Stimulated activated CD8-positive, alpha-beta memory T cell treated with anti-CD3 and anti-CD28 coated beads, Interleukin-12 subunit alpha, Interleukin-12 subunit beta, amount 100 ng/mL, for 4 hours (primary cell): Measurements from ENCODE around the gene LRRC8E.

Experiments used
- DNase-seq: peaks from one replicate; pipeline ENCODE4 v3.0.0-alpha.2; 2020; ENCODE audit warnings: low read depth

The LRRC8E gene

DNA sequence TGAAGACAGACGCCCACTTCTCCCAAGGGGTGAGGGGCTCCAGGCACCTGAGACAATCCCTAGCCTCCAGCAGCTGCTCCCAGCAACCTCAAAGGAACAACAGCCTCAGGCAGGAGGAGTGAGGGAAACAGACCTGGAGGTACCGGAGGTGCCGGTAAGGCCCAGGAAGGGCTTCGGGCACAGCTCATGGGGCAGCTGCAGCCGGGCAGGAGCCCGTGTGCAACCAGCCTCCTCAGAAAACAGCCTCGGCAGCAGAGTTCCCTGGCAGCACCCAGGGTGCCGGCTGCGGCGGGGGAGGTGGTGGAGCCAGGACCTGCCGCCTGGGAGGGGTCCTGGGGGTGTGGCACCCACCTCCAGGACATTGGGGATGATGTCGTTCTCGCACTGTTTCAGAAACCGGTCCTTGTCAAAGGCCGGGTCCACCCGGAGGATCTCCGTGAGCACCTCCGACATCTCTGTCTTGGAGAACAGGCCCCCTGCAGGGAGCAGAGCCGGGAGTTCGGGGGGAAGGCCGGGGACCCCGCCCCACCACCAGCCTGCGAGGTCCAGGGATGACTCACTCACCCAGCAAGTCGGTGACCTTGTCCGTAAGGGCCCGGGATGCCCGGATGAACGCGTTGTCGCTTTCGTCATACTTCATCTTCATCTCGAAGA lies 44.1 kb downstream of the LRRC8E start:
- DNase-seq, result no peak

DNA sequence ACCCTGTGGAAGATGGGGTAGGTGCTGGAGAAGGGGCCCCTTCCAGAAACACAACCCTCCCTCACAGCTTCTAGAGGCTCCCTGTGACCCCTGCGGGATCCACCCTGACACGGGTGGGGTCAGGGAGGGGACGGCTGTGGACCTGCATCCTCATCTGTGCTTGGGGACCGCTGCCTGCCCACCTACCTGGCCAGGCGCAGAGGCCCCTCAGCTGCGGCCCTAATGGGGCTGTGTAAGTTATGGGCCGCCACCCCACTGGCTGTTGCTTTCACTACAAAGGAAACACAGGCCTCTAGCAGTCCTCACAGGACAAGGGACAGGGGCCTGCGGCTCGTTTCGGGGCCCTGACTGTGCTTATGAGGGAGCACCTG lies 44.6 kb downstream of the LRRC8E start:
- no peak for DNase-seq

DNA sequence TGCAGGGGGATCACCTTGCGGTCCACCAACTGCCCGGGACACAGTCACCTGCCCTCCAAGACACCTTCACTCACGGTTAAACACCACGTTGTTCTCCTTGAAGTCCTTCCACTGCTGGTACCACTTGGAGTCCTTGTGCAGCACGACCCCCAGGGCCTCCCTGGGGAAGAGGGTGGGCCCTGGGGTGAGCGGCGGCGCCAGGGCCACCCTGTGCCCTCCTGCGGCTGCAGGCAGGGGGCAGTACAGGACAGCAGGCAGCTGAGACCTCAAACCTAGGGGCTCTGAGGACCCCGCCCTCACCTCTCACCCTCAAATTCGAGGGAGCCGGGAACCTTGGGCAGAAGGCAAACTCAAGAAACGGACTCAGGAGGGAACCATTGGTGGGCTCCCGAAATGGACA lies 45.1 kb downstream of the LRRC8E start:
- no peak for DNase-seq

DNA sequence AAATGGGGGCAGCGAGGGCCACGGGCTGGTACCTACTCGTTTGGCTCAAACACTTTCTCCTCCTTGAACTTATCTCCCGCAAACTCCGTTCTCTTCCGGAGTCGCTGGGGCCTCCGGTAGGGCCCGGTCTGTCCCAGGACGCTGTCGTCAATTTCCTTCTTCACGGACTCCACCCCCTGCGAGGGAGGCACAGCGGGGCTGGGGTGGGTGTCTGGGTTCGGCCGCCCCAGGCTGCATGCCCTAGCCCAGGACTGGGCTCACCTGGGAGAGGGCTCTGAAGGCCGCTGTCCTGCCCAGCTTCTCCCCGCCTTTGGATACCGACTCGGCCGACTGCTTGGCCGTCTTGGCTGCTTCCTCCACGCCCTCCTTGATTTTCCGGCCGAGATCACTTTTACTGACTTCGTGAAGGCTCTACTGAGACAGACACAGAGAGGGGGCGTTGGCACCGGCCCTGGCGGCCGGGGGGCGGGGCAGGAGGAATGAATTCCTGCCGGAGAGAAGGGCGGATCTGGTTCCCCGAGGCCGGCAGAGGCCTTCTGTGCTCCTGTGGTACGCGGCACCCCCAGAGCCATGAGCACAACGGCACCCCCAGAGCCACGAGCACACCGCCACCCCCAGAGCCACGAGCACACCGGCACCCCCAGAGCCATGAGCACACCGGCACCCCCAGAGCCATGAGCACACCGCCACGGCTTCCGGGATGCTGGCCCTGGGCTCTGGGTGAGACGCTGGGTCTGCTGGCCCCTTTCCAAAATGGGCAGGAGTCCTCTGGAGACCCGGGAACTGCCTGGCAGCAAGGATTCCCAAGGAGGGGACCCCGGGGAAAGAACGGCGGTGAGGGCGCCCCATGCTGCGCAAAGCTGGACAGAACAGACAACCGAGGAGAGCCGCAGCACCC lies 45.8 kb downstream of the LRRC8E start:
- no peak for DNase-seq

DNA sequence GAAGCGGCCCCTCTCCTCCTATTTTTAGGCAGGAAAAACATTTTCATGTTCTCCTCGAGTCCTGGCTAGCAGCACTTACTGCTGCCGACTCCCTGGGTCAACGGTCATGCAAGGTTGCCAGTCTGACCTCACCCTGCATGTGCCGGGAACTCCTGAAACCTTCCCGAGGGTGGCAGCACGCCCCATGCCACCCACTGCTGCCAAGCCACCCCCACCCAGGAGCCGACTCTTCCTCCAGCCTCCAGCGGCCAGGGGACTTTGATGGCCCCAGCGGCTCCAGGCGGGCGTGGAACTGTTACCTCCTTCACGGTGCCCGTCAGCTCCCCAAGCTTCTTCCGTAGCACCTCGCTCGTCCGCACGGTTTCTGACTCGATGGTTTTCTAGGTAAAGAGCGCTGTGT lies 46.5 kb downstream of the LRRC8E start:
- DNase-seq, result no peak

DNA sequence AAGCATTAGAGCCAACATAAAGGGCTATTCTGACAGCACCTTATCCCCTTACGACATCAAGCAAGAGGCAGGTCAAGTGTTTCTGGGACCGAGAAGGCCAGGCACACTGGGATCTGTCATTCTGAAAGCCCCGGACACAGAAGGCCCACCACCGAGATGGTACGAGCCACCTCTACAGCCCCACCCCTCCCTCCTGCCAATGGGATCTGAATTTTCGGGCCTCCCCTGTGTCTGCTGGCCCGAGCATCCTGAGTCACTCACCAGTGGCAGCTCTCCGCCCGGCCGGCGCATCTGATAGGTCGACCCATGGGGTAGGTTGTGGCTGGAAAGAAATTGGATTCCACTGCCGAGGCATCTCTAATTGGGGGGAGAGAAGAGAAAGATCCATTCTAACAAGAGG lies 52.5 kb downstream of the LRRC8E start:
- DNase-seq, result no peak

DNA sequence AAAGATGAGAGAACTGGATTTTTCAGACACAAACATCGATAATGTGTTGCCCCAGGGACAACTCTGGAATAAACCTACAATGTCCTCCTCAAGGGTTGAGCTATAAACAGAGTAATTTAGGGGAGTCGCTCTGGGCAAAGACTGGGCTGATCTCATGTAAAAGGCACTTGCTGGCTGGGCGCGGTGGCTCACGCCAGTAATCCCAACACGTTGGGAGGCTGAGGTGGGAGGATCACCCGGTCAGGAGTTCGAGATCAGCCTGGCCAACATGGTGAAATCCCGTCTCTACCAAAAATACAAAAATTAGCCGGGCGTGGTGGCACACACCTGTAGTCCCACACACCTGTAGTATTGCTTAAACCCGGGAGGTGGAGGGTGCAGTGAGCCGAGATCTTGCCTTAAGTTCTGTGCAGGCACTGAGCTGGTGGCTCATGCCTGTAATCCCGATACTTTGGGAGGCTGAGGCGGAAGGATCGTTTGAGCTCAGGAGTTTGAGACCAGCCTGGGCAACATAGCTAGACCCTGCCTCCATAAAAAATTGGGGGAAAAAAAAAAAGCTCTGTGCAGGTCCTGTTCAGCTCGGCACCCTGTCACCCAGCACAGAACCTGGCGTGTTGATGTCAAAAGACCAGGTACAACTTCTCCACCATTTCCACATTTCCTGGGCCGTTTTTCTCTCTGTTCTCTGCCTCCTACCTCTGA lies 53.7 kb downstream of the LRRC8E start:
- no peak for DNase-seq

DNA sequence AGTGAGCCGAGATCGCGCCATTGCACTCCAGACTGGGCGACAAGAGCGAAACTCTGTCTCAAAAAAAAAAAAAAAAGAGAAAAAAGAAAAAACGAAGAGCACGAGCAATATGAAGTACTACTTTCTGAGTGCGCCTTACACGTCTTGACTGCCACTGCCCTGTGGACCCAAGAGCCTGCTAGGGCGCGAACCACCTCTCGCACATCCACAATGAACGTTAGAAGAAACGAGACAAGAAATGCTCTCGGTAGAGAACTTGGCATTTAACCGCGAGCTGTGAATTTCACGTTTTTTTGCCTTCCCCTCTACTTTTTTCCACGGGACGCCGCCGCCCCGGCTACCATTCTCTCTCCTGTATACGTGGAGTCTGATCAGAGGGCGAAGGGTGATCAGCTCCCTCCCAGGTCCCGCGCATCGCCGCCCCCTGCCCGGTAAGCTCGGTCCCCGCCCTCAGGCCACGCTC lies 54.7 kb downstream of the LRRC8E start:
- no peak for DNase-seq

DNA sequence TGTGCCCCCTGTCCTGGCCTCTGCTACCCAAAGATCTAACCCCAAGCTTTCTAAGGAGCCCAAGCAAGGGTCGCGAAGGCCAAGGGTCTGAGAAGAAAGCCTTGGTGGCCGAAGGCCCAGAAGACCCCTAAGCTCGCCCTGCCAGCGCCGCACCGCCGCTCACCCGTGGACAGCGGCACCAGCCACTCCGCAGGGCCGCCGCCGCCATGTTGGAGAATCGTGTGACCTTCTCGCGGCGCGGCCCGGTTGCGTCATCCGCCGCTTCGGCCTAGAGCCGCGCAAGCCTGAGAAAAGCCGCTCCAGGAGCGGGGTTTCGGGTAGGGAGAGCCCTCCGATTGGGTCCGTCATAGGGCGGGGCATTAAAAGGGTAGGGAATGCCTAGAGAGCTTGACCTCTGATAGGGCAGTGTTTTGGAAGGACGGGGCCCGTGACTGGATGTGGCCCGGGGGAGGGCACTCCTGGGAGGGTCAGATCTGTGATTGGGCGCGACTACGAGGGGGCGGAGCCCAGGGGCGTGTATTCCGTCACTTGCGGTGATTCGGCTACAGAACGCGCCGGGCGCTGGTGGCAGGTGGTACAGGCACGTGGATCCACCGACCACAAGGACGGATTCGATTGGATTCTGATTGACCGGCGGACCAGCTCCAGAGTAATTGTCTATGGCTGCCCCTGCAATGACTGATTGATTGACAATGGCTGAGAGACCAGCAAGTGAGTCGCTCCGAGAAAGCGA lies 55.3 kb downstream of the LRRC8E start, which contains the start of gene TIMM44:
Gene TIMM44 (minus strand): TSS at position 223 of the 733 bp plus-strand sequence. CDS start 15 bp downstream, at position 208.
- DNase-seq, result peak; percentile 96

DNA sequence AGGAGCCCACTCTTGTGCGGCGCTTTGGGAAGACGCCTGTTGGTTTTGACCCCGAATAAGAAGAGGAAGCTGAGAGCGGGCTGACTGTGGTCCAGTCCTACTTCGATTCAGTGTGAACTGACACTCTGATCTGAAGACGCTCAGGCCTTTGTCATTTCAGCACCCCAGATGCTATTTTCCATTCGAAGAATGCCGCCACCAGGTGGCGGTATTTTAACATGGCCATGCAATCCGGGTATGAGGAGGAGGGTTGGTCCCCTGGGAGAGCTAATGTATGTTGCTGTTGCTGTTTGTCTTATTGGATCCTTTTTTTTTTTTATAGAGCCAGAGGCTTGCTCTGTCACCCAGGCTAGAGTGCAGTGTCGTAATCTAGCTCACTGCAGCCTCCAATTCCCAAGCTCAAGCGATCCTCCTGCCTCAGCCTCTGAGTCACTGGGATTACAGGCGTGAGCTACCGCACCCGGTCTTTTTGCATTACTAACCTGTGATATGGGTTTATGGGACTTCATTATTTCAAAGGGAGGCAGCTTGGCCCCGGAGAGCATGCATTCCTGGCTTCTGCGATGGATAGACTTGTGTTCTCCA lies 56.0 kb downstream of the LRRC8E start:
- peak; percentile 71 for DNase-seq

DNA sequence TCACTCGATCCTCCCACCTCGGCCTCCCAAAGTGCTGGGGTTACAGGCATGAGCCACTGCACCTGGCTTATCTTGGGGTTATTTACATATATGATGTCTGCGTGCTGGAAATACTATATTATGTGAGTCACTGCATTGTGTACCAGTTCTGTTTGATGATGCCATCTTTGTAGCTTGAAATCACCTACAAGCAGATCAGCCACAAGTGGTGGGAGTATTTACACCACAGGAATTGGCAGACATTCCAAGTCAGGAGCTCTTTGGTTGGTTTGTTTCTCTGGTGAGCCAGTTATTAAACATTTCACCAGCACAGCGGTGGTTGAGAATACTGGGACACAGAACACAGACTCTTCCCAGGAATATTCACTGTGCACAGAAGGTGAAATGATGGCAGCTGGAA lies 59.6 kb downstream of the LRRC8E start:
- no peak for DNase-seq
